ENCODE measurements around the gene CTSD.

Gene CTSD

DNA sequence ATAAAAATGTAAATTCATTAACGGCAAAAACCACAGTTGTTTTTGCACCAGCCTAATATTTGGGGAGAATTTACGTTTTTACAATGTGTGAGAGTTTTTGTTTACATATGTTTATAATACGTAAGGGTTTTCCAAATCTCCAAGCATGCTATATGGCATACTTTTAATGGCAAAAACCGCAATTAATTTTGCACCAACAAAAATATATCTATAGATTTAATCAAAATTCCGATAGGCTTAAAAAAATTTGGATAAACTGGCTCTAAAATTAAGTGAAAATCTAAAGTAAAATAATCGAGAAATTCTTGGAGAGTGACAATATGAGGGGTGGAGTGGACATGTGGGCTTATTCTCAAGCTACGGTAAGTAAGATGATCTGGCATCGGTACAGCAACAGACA, 43.9 kb downstream of the CTSD start:
- Histone ChIP-seq H3K36me3 (ENCODE audit: low read length) (no peaks in the 10 kb centered on the region), H3K4me2 (ENCODE audit: low read depth, low read length, poor library complexity, severe bottlenecking) (no peak overlapping the region), H3K4me3 (ENCODE audit: insufficient read depth, low read length, poor library complexity, severe bottlenecking) (no peak overlapping the region), H3K9me3 (ENCODE audit: insufficient read depth, low read length) (no peaks in the 10 kb centered on the region), H3K27ac (ENCODE audit: low read depth, low read length) (no peak overlapping the region), H3K79me2 (ENCODE audit: insufficient read depth, low read length) (no peaks in the 10 kb centered on the region), H3K9ac (ENCODE audit: low read length) (no peak overlapping the region), H4K20me1 (ENCODE audit: low read depth, low read length) (no peaks in the 10 kb centered on the region), H2AFZ (ENCODE audit: low read depth, low read length, severe bottlenecking) (no peak overlapping the region), H3K27me3 (ENCODE audit: low read length) (no peaks in the 10 kb centered on the region), H3F3A (ENCODE audit: insufficient read depth) (no peaks in the 10 kb centered on the region), H3K9me2 (replicated peaks; ENCODE audit: insufficient read depth, low read length) (no peaks in the 10 kb centered on the region)
- TF ChIP-seq EZH2phosphoT487 (conservative IDR thresholded peaks at IDR 0.05; ENCODE audit: low read length) (no peak), CTCF (IDR thresholded peaks at IDR 0.05; ENCODE audit: insufficient read depth, low read length, poor library complexity, severe bottlenecking) (no peak)

DNA sequence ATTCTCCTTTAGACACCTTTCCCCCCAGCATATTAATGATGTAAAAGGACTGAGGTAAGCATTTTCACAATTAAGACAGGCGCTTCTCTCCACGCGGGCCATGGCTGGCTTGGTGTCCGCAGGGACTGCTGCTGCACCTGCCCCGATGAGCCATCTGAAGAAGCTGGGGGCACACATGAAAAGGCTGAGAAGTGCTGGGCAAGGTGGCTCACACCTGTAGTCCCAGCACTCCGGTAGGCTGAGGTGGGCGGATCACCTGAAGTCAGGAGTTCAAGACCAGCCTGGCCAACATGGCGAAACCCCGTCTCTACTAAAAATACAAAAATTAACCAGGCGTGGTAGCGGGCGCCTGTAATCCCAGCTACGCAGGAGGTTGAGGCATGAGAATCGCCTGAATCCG, 45.4 kb downstream of the CTSD start:
- TF ChIP-seq EZH2phosphoT487 (conservative IDR thresholded peaks at IDR 0.05; ENCODE audit: low read length) (no peak), CTCF (IDR thresholded peaks at IDR 0.05; ENCODE audit: insufficient read depth, low read length, poor library complexity, severe bottlenecking) (no peak)
- no peak overlapping the region for H3K4me3 ChIP-seq (ENCODE audit: insufficient read depth, low read length, poor library complexity, severe bottlenecking)
- H3K9me2 ChIP-seq (replicated peaks; ENCODE audit: insufficient read depth, low read length) = no peaks in the 10 kb centered on the region
- no peaks in the 10 kb centered on the region for H3K9me3 ChIP-seq (ENCODE audit: insufficient read depth, low read length)
- H3K9ac ChIP-seq (ENCODE audit: low read length) = no peak overlapping the region
- no peak overlapping the region for H3K27ac ChIP-seq (ENCODE audit: low read depth, low read length)
- H3K4me2 ChIP-seq (ENCODE audit: low read depth, low read length, poor library complexity, severe bottlenecking) = no peak overlapping the region
- H3F3A ChIP-seq (ENCODE audit: insufficient read depth) = no peaks in the 10 kb centered on the region
- no peaks in the 10 kb centered on the region for H3K27me3 ChIP-seq (ENCODE audit: low read length)
- H2AFZ ChIP-seq (ENCODE audit: low read depth, low read length, severe bottlenecking) = no peak overlapping the region
- H3K36me3 ChIP-seq (ENCODE audit: low read length) = no peaks in the 10 kb centered on the region
- no peaks in the 10 kb centered on the region for H4K20me1 ChIP-seq (ENCODE audit: low read depth, low read length)
- H3K79me2 ChIP-seq (ENCODE audit: insufficient read depth, low read length) = no peaks in the 10 kb centered on the region

DNA sequence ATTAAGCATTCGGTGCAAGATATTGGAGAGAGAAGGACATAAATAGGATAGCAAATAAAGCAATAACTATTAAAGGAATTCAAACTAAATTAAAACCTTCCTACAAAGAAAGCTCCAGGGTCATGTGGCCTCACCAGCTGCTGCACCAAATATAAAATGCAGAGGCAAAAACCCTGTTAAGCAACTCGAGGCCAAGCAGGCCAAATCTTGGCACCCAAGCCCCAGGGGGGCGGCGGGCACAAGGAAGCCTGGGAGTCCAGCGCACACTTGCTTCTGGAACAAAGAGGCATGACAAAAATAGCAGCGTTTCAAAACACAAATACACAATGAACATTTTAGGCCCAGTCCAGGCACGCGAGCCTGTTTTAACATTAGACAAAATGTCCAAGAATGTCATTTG, 46.0 kb downstream of the CTSD start:
- no peaks in the 10 kb centered on the region for H3F3A ChIP-seq (ENCODE audit: insufficient read depth)
- no peaks in the 10 kb centered on the region for H4K20me1 ChIP-seq (ENCODE audit: low read depth, low read length)
- H3K36me3 ChIP-seq (ENCODE audit: low read length) = no peaks in the 10 kb centered on the region
- H3K4me2 ChIP-seq (ENCODE audit: low read depth, low read length, poor library complexity, severe bottlenecking) = no peak overlapping the region
- H3K4me3 ChIP-seq (ENCODE audit: insufficient read depth, low read length, poor library complexity, severe bottlenecking) = no peak overlapping the region
- H3K9me3 ChIP-seq (ENCODE audit: insufficient read depth, low read length) = no peaks in the 10 kb centered on the region
- H3K9ac ChIP-seq (ENCODE audit: low read length) = no peak overlapping the region
- no peaks in the 10 kb centered on the region for H3K79me2 ChIP-seq (ENCODE audit: insufficient read depth, low read length)
- H3K27me3 ChIP-seq (ENCODE audit: low read length) = no peaks in the 10 kb centered on the region
- H3K9me2 ChIP-seq (replicated peaks; ENCODE audit: insufficient read depth, low read length) = no peaks in the 10 kb centered on the region
- no peak for TF ChIP-seq CTCF (IDR thresholded peaks at IDR 0.05; ENCODE audit: insufficient read depth, low read length, poor library complexity, severe bottlenecking)
- no peak for TF ChIP-seq EZH2phosphoT487 (conservative IDR thresholded peaks at IDR 0.05; ENCODE audit: low read length)
- H2AFZ ChIP-seq (ENCODE audit: low read depth, low read length, severe bottlenecking) = no peak overlapping the region
- H3K27ac ChIP-seq (ENCODE audit: low read depth, low read length) = no peak overlapping the region
